BE2C (cell line): Measurements from ENCODE around the gene OLFM2.

Source experiments
- DNase-seq: peaks from one replicate; pipeline ENCODE4 v3.0.0-alpha.2; 2020
- H3K27me3 ChIP-seq: fragments of 250-450 bp; sonication (Bioruptor Pico); 2 replicates; pipeline ENCODE4 v1.5.1; 2020; ENCODE audit warnings: mild to moderate bottlenecking
- H3K36me3 ChIP-seq: fragments of 250-450 bp; sonication (Bioruptor Pico); 2 replicates; pipeline ENCODE4 v1.5.1; 2020; ENCODE audit warnings: mild to moderate bottlenecking
- H3K4me1 ChIP-seq: fragments of 250-450 bp; sonication (Bioruptor Pico); 2 replicates; pipeline ENCODE4 v1.5.1; 2020
- H3K4me3 ChIP-seq: 2 replicates; pipeline ENCODE4 v1.5.1; 2011; ENCODE audit warnings: low read depth, low read length
- H3K9me3 ChIP-seq: fragments of 250-450 bp; sonication (Bioruptor Pico); 2 replicates; pipeline ENCODE4 v1.5.1; 2020
- CTCF ChIP-seq: IDR thresholded peaks from 2 replicates; pipeline ENCODE4 v1.5.1; 2012; ENCODE audit warnings: mild to moderate bottlenecking, low read depth, low read length

OLFM2 gene

DNA sequence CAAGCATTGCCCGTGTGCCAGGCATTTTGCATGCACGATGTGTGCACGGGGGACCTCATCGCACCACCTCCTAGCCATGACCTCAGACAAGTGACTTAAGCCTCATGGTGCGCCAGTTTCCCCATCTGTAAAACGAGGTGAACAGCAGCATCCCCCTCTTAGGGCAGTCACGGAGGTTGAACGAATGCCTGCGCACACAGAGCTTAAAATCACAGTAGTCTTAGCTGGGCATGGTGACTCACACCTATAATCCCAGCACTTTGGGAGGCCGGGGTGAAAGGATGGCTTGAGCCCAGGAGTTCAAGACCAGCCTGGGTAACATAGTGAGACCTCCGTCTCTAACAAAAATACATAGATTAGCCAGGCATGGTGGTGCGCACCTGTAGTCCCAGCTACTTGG lies 52.6 kb downstream of the OLFM2 start:
- no peaks in the 10 kb centered on the region for H3K9me3 ChIP-seq
- no peak for DNase-seq
- no peaks in the 10 kb centered on the region for H3K4me1 ChIP-seq
- no peak overlapping the region for H3K4me3 ChIP-seq
- H3K27me3 ChIP-seq: no peaks in the 10 kb centered on the region
- no peaks in the 10 kb centered on the region for H3K36me3 ChIP-seq
- no peak for TF ChIP-seq CTCF

- Histone ChIP-seq H3K27me3 (no peaks in the 10 kb centered on the region), H3K36me3 (no peaks in the 10 kb centered on the region), H3K4me1 (no peaks in the 10 kb centered on the region), H3K4me3 (no peak overlapping the region), H3K9me3 (no peaks in the 10 kb centered on the region)
- no peak for DNase-seq
- no peak for TF ChIP-seq CTCF
Measured at GRCh38 chr19:9883231-9883758, 53.0 kb downstream of the OLFM2 start.

GRCh38 chr19:9881720-9882119 lies 54.6 kb downstream of the OLFM2 start:
- no peak for TF ChIP-seq CTCF

DNA sequence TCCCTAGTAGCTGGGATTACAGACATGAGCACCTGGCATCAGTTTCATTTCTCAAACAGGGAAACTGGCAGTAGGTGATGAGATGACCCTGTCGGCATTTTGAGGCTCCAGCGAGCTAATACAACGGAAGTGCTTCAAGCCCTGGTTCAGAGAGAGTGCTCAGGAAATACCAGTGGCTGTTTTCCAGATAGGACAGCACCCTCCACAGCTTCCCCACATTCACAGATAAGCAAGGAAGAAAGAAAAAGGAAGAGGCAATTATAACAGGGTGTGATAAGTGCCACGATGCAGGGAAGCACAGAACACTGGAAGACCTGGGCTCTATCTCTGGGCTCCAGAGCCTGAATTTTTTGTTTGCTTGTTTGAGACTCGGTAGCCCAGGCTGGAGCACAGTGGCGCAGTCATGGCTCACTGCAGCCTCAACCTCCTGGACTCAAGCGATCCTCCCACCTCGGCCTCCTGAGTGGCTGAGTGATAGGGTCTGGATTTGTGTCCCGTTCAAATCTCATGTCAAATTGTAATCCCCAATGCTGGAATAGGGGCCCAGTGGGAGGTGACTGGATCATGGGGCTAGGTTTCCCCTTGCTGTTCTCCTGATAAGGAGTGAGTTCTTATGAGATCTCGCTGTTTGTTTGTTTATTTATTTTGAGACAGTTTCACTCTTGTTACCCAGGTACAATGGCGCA lies 57.7 kb downstream of the OLFM2 start:
- no peak for TF ChIP-seq CTCF
- H3K27me3 ChIP-seq: no peaks in the 10 kb centered on the region
- H3K4me1 ChIP-seq: no peaks in the 10 kb centered on the region
- H3K36me3 ChIP-seq: no peaks in the 10 kb centered on the region
- no peak overlapping the region for H3K4me3 ChIP-seq
- DNase-seq: no peak
- H3K9me3 ChIP-seq: no peaks in the 10 kb centered on the region

More at GRCh38 chr19:9881720-9882119, 54.6 kb downstream of the OLFM2 start:
- H3K27me3 ChIP-seq: no peaks in the 10 kb centered on the region
- H3K36me3 ChIP-seq: no peaks in the 10 kb centered on the region
- no peak for DNase-seq
- H3K4me3 ChIP-seq: no peak overlapping the region
- H3K9me3 ChIP-seq: no peaks in the 10 kb centered on the region
- H3K4me1 ChIP-seq: no peaks in the 10 kb centered on the region

DNA sequence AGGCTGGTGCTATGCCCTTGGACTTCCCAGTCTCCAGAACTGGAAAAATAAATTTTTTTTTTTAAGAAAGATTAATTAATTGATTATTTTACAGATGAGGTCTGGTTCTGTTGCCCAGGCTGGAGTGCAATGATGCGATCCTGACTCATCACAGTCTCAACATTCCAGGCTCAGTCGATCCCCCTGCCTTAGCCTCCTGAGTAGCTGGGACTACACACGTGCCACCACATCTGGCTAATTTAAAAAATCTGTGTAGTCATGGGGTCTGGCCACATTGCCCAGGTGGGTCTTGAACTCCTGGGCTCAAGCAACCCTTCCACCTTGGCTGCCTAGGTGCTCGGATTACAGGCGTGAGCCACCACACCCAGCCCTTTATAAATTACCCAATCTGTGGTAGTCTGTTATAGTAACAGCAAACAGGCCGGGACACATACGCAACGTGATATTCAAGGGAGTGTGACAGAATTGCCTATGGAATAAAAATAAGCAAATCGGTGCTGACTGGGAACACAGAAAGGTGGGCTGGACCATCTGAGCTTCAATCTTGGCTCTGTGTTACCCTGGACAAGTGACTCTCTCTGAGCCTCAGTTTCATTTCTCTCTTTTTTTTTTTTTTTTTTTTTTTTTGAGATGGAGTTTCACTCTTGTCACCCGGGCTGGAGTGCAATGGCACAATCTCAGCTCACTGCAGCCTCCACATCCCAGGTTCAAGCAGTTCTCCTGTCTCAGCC lies 58.4 kb downstream of the OLFM2 start:
- Histone ChIP-seq H3K4me1 (no peaks in the 10 kb centered on the region), H3K4me3 (no peak overlapping the region), H3K9me3 (no peaks in the 10 kb centered on the region), H3K36me3 (no peaks in the 10 kb centered on the region), H3K27me3 (no peaks in the 10 kb centered on the region)
- no peak for DNase-seq
- no peak for TF ChIP-seq CTCF

GRCh38 chr19:9875796-9876195 lies 60.5 kb downstream of the OLFM2 start:
- no peak overlapping the region for H3K4me3 ChIP-seq

More at GRCh38 chr19:9875796-9876195, 60.5 kb downstream of the OLFM2 start:
- Histone ChIP-seq H3K36me3 (no peaks in the 10 kb centered on the region), H3K4me1 (no peaks in the 10 kb centered on the region), H3K9me3 (no peaks in the 10 kb centered on the region), H3K27me3 (no peaks in the 10 kb centered on the region)
- DNase-seq: no peak
- TF ChIP-seq CTCF: no peak
